VCaP (cell line): ENCODE measurements around the gene RNF222.

ENCODE experiments used
- H3K27ac ChIP-seq: fragments of 450-650 bp; 2 replicates; pipeline ENCODE4 v1.5.1; 2017
- CTCF ChIP-seq: fragments of 450-650 bp; conservative IDR thresholded peaks from 2 replicates; pipeline ENCODE4 v1.5.1; 2017; ENCODE audit warnings: mild to moderate bottlenecking, moderate library complexity

RNF222 gene

GRCh38 chr17:8397636-8398035, at the start of gene RNF222:
Gene RNF222 (minus strand): TSS chr17:8397827. CDS start chr17:8393461, 4,366 bp downstream.
- no peak for TF ChIP-seq CTCF
- peak within 1 kb of the TSS; percentile 39; the same call in 1 of the 2 replicates for H3K27ac ChIP-seq

GRCh38 chr17:8445536-8445935, 47.9 kb upstream of the RNF222 start:
- peak overlapping the region; percentile 65 for H3K27ac ChIP-seq
- no peak for TF ChIP-seq CTCF

- peak overlapping the region; percentile 65; the same call in 1 of the 2 replicates for H3K27ac ChIP-seq
- TF ChIP-seq CTCF, result no peak
These were observed 46.9 kb upstream of the RNF222 start for GRCh38 chr17:8444494-8444893.

GRCh38 chr17:8443756-8444155, 46.1 kb upstream of the RNF222 start:
- H3K27ac ChIP-seq, result no peak overlapping the region
- no peak for TF ChIP-seq CTCF

GRCh38 chr17:8442310-8442709, 44.7 kb upstream of the RNF222 start:
- no peak overlapping the region; the same call in 1 of the 2 replicates for H3K27ac ChIP-seq
- TF ChIP-seq CTCF, result no peak

- H3K27ac ChIP-seq, result peak overlapping the region; percentile 27; the same call in 1 of the 2 replicates
- TF ChIP-seq CTCF, result no peak
These were observed 44.1 kb upstream of the RNF222 start for GRCh38 chr17:8441690-8442089.

- no peak for TF ChIP-seq CTCF
- no peak overlapping the region for H3K27ac ChIP-seq
These were observed 42.1 kb upstream of the RNF222 start for GRCh38 chr17:8439681-8440080.
